A673 (cell line): ENCODE data around the gene GNAQ.

Experiments used
- EZH2 ChIP-seq: fragments of 200-600 bp; sonication (generic); IDR thresholded peaks from 2 replicates; pipeline ENCODE4 v1.6.1; 2017; ENCODE audit warnings: borderline replicate concordance, low read depth, mild to moderate bottlenecking, mixed read lengths, antibody characterized with exemption, low read length; ENCODE audit not compliant: poor library complexity, severe bottlenecking
- TF ChIP-seq, protein P1 (sequence below): fragments of 300-800, 200-600 bp; sonication (generic); conservative IDR thresholded peaks from 2 replicates; pipeline ENCODE4 v1.5.1; 2017; ENCODE audit warnings: low read depth, mild to moderate bottlenecking, antibody characterized with exemption, low read length, moderate library complexity, mixed read lengths

DNA sequence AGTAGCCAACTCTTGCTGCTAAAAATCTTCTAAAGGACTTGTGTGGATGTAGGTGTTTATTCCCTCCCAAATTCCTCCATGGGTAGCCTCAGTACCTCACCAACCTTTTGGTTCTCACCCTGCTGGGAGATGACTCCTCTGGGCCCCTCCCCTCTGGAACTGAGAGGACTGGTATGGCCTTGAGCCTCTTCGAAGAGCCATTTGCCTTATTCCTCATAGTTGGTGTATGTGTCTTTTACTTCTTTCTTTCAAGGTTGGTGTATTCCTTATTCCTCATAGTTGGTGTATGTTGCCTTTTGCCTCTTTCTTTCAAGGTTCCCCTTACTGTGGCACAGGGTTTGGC is 48.3 kb downstream of the GNAQ start:
- TF ChIP-seq, protein P1, sequence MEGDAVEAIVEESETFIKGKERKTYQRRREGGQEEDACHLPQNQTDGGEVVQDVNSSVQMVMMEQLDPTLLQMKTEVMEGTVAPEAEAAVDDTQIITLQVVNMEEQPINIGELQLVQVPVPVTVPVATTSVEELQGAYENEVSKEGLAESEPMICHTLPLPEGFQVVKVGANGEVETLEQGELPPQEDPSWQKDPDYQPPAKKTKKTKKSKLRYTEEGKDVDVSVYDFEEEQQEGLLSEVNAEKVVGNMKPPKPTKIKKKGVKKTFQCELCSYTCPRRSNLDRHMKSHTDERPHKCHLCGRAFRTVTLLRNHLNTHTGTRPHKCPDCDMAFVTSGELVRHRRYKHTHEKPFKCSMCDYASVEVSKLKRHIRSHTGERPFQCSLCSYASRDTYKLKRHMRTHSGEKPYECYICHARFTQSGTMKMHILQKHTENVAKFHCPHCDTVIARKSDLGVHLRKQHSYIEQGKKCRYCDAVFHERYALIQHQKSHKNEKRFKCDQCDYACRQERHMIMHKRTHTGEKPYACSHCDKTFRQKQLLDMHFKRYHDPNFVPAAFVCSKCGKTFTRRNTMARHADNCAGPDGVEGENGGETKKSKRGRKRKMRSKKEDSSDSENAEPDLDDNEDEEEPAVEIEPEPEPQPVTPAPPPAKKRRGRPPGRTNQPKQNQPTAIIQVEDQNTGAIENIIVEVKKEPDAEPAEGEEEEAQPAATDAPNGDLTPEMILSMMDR: no peak
- TF ChIP-seq EZH2: no peak
